WTC11 (cell line): ENCODE measurements around the gene MRPL44. TPM values are rescaled to one million over a fixed set of nuclear protein-coding genes. Genes with fewer than 3 reads are reported as not detected.

ENCODE experiments used
- ATAC-seq: fragments of 200-7000 bp; cut with Tn5 transposase; 2 replicates; pipeline ENCODE4 v1.10.0; 2021; ENCODE audit warnings: mild to moderate bottlenecking, moderate library complexity
- CTCF ChIA-PET: fragments of 300-600 bp; sonication (Branson Sonifier 250); formaldehyde crosslinking; loops from one replicate; lab custom pipeline; 2021; ENCODE audit warnings: antibody characterized with exemption; lab: Charles Lee
- POLR2A ChIA-PET: fragments of 350-600 bp; sonication (Branson Sonifier 250); formaldehyde crosslinking; loops from one replicate; lab custom pipeline; 2021; ENCODE audit warnings: antibody characterized with exemption; lab: Charles Lee
- DNase-seq: peaks from one replicate; pipeline ENCODE4 v3.0.0; 2021; ENCODE audit warnings: low spot score
- H3K27ac Mint-ChIP-seq: 2 replicates; pipeline ENCODE4 v1.8.0; 2021; ENCODE audit warnings: mixed read lengths
- H3K27me3 Mint-ChIP-seq: 2 replicates; pipeline ENCODE4 v1.8.0; 2021; ENCODE audit warnings: low read depth, mild to moderate bottlenecking, moderate library complexity, mixed read lengths
- H3K36me3 Mint-ChIP-seq: 2 replicates; pipeline ENCODE4 v1.8.0; 2021; ENCODE audit warnings: mixed read lengths
- H3K4me1 Mint-ChIP-seq: 2 replicates; pipeline ENCODE4 v1.8.0; 2022; ENCODE audit warnings: mixed read lengths
- H3K4me3 Mint-ChIP-seq: 2 replicates; pipeline ENCODE4 v1.8.0; 2021; ENCODE audit warnings: mild to moderate bottlenecking, moderate library complexity, mixed read lengths
- H3K9me3 Mint-ChIP-seq: 2 replicates; pipeline ENCODE4 v1.8.0; 2021; ENCODE audit warnings: mixed read lengths
- ARID4B ChIP-seq: sonication (generic); formaldehyde crosslinking; IDR thresholded peaks from 2 replicates; pipeline ENCODE4 v1.8.0; 2023; ENCODE audit warnings: missing genetic modification reagents, mild to moderate bottlenecking, borderline replicate concordance
- E2F4 ChIP-seq: sonication (generic); formaldehyde crosslinking; IDR thresholded peaks from 2 replicates; pipeline ENCODE4 v1.8.1; 2022; ENCODE audit warnings: low read depth, mild to moderate bottlenecking, moderate library complexity, missing genetic modification reagents, borderline replicate concordance
- ELF4 ChIP-seq: sonication (generic); formaldehyde crosslinking; IDR thresholded peaks from 2 replicates; pipeline ENCODE4 v1.8.1; 2022; ENCODE audit warnings: low read depth, mild to moderate bottlenecking, moderate library complexity, missing genetic modification reagents
- EMX1 ChIP-seq: fragments of 250-450 bp; sonication (Bioruptor Pico); IDR thresholded peaks from 2 replicates; pipeline ENCODE4 v1.8.0; 2021; ENCODE audit warnings: mild to moderate bottlenecking
- ERG ChIP-seq: fragments of 250-450 bp; sonication (Bioruptor Pico); IDR thresholded peaks from 2 replicates; pipeline ENCODE4 v1.8.0; 2021; ENCODE audit warnings: mild to moderate bottlenecking
- ESRRA ChIP-seq: sonication (generic); formaldehyde crosslinking; IDR thresholded peaks from 2 replicates; pipeline ENCODE4 v1.8.1; 2022; ENCODE audit warnings: mild to moderate bottlenecking, missing genetic modification reagents, borderline replicate concordance
- FOXP4 ChIP-seq: sonication (generic); formaldehyde crosslinking; IDR thresholded peaks from 2 replicates; pipeline ENCODE4 v1.8.0; 2022; ENCODE audit warnings: mild to moderate bottlenecking, missing genetic modification reagents
- GTF2I ChIP-seq: fragments of 250-450 bp; sonication (Bioruptor Pico); conservative IDR thresholded peaks from 2 replicates; pipeline ENCODE4 v1.4.0; 2021; ENCODE audit warnings: mild to moderate bottlenecking
- NFATC4 ChIP-seq: fragments of 250-450 bp; sonication (Bioruptor Pico); IDR thresholded peaks from 2 replicates; pipeline ENCODE4 v1.9.0; 2021; ENCODE audit warnings: mild to moderate bottlenecking
- NFE2L1 ChIP-seq: sonication (generic); formaldehyde crosslinking; IDR thresholded peaks from 2 replicates; pipeline ENCODE4 v1.8.1; 2023; ENCODE audit warnings: missing genetic modification reagents
- NFYB ChIP-seq: sonication (generic); formaldehyde crosslinking; conservative IDR thresholded peaks from 2 replicates; pipeline ENCODE4 v1.8.0; 2022; ENCODE audit warnings: low read depth, missing genetic modification reagents
- PRRX2 ChIP-seq: fragments of 250-450 bp; sonication (Bioruptor Pico); IDR thresholded peaks from 2 replicates; pipeline ENCODE4 v1.8.0; 2021; ENCODE audit warnings: mild to moderate bottlenecking
- SMAD3 ChIP-seq: sonication (generic); formaldehyde crosslinking; IDR thresholded peaks from 2 replicates; pipeline ENCODE4 v1.8.0; 2022; ENCODE audit warnings: missing genetic modification reagents, mild to moderate bottlenecking, borderline replicate concordance
- TEAD1 ChIP-seq: sonication (generic); formaldehyde crosslinking; IDR thresholded peaks from 2 replicates; pipeline ENCODE4 v1.8.0; 2022; ENCODE audit warnings: mild to moderate bottlenecking, missing genetic modification reagents
- TP53 ChIP-seq: sonication (generic); formaldehyde crosslinking; IDR thresholded peaks from 2 replicates; pipeline ENCODE4 v1.8.1; 2023; ENCODE audit warnings: mild to moderate bottlenecking, missing genetic modification reagents
- USF1 ChIP-seq: sonication (generic); formaldehyde crosslinking; IDR thresholded peaks from 2 replicates; pipeline ENCODE4 v1.8.0; 2022; ENCODE audit warnings: mild to moderate bottlenecking, missing genetic modification reagents
- ZBTB43 ChIP-seq: sonication (generic); formaldehyde crosslinking; IDR thresholded peaks from 2 replicates; pipeline ENCODE4 v1.8.1; 2023; ENCODE audit warnings: mild to moderate bottlenecking, missing genetic modification reagents
- ZNF138 ChIP-seq: sonication (generic); formaldehyde crosslinking; conservative IDR thresholded peaks from 2 replicates; pipeline ENCODE4 v1.8.1; 2022; ENCODE audit warnings: mild to moderate bottlenecking, moderate library complexity, missing genetic modification reagents
- ZNF416 ChIP-seq: fragments of 250-450 bp; sonication (Bioruptor Pico); IDR thresholded peaks from 2 replicates; pipeline ENCODE4 v1.9.0; 2021; ENCODE audit warnings: mild to moderate bottlenecking, inconsistent platforms
- total RNA-seq: library from RNA; stranded (reverse); gene quantifications from 3 replicates; pipeline ENCODE4 v1.2.3, GENCODE V29; 2021

MRPL44 gene
- total RNA-seq, 1 experiment from 2014 or later = 55.3 TPM

- TF ChIP-seq ERG (CRISPR knock-in tag) (no peak), PRRX2 (CRISPR knock-in tag) (no peak), ESRRA (CRISPR knock-in tag) (no peak), TEAD1 (CRISPR knock-in tag) (no peak), ZNF138 (no peak), EMX1 (CRISPR knock-in tag) (no peak), TP53 (CRISPR knock-in tag) (no peak), ELF4 (no peak), SMAD3 (no peak), ZBTB43 (no peak)
These were observed 6.6 kb upstream of the MRPL44 start (continued) for GRCh38 chr2:223950448-223951347.

GRCh38 chr2:223952280-223952968 is 4.8 kb upstream of the MRPL44 start:
- Mint-ChIP-seq H3K36me3 (no peaks in the 10 kb centered on the region), H3K4me3 (no peak overlapping the region), H3K9me3 (no peaks in the 10 kb centered on the region), H3K27ac (0 out of 2 replicates have a peak overlapping the region, but pooled peaks have one; percentile 7), H3K4me1 (peaks cover 47% of the 10 kb centered on the region), H3K27me3 (no peaks in the 10 kb centered on the region; the same call in 1 of the 2 replicates)
- DNase-seq (no peak), ATAC-seq (no peak)
- no peak for TF ChIP-seq NFE2L1 (CRISPR knock-in tag)
- no peak for TF ChIP-seq TEAD1 (CRISPR knock-in tag)
- no peak for TF ChIP-seq NFATC4 (CRISPR knock-in tag)
- TF ChIP-seq USF1 (CRISPR knock-in tag) = no peak
- no peak for TF ChIP-seq GTF2I (CRISPR knock-in tag)
- no peak for TF ChIP-seq ZNF416
- TF ChIP-seq FOXP4 (CRISPR knock-in tag) = no peak
- TF ChIP-seq NFYB (CRISPR knock-in tag) = no peak
- no peak for TF ChIP-seq ARID4B (CRISPR knock-in tag)
- no peak for TF ChIP-seq ZBTB43
- TF ChIP-seq E2F4 (CRISPR knock-in tag) = no peak
- POLR2A ChIA-PET = no interaction called here
- CTCF ChIA-PET = no interaction called here
